ENCODE data around the gene COL16A1. TPM values are rescaled to one million over a fixed set of nuclear protein-coding genes. Genes with fewer than 3 reads are reported as not detected.
A peak's percentile ranks its signal among the peaks of the same experiment; 100 is the strongest.

Gene COL16A1
- total and polyA plus RNA-seq, 2 of the 13 experiments (the other 11 are each of a cell fraction or from before 2014, with no cell fraction given) = 4.3 to 12.2 TPM

GRCh38 chr1:31745096-31745945 is 41.5 kb upstream of the COL16A1 start (continued):
- TF ChIP-seq ERF (CRISPR knock-in tag; IDR thresholded peaks at IDR 0.05) (0 out of 2 replicates have a peak, but pooled peaks have one; percentile 26), ZNF687 (CRISPR knock-in tag; IDR thresholded peaks at IDR 0.05) (peak; percentile 37), ZNF503 (CRISPR knock-in tag; IDR thresholded peaks at IDR 0.05) (no peak), HNF1A (IDR thresholded peaks at IDR 0.05; ENCODE audit: low read depth) (no peak), HNF1A (CRISPR knock-in tag; IDR thresholded peaks at IDR 0.05; ENCODE audit: borderline replicate concordance) (no peak), STAG1 (CRISPR knock-in tag; IDR thresholded peaks at IDR 0.05) (peak; percentile 72), ZNF768 (CRISPR knock-in tag; IDR thresholded peaks at IDR 0.05) (no peak), ZNF780A (CRISPR knock-in tag; IDR thresholded peaks at IDR 0.05) (no peak), MAFF (IDR thresholded peaks at IDR 0.05; ENCODE audit: low read depth, low read length) (no peak), ZBTB21 (CRISPR knock-in tag; IDR thresholded peaks at IDR 0.05) (no peak), SRSF4 (IDR thresholded peaks at IDR 0.05; ENCODE audit: low read depth, low read length, poor library complexity, severe bottlenecking) (no peak), ZNF207 (IDR thresholded peaks at IDR 0.05; ENCODE audit: borderline replicate concordance) (no peak), TSC22D2 (CRISPR knock-in tag; IDR thresholded peaks at IDR 0.05; ENCODE audit: borderline replicate concordance) (no peak), ZNF660 (CRISPR knock-in tag; IDR thresholded peaks at IDR 0.05; ENCODE audit: borderline replicate concordance, low read depth) (no peak), PITX1 (CRISPR knock-in tag; IDR thresholded peaks at IDR 0.05) (0 out of 2 replicates have a peak, but pooled peaks have one; percentile 18), KAT7 (CRISPR knock-in tag; IDR thresholded peaks at IDR 0.05; ENCODE audit: borderline replicate concordance) (no peak), KDM5A (IDR thresholded peaks at IDR 0.05; ENCODE audit: borderline replicate concordance, low read length) (no peak), MTF1 (CRISPR knock-in tag; IDR thresholded peaks at IDR 0.05) (no peak), SMC3 (IDR thresholded peaks at IDR 0.05; ENCODE audit: low read length) (peak; percentile 42; the same call in 1 of the 2 replicates), GATAD2A (CRISPR knock-in tag; IDR thresholded peaks at IDR 0.05) (no peak), ZNF737 (CRISPR knock-in tag; IDR thresholded peaks at IDR 0.05; ENCODE audit: borderline replicate concordance) (no peak)
